Fibroblast of skin of back (primary cell): Measurements from ENCODE around the gene ZNF90. TPM values are rescaled to one million over a fixed set of nuclear protein-coding genes. Genes with fewer than 3 reads are reported as not detected.
"Not testable (repeated sequence)": the region's sequence is repeated elsewhere in the genome, so short reads cannot be mapped to it uniquely, and the experiment has no call there.

ENCODE experiments used
- DNase-seq: peaks from one replicate; pipeline ENCODE4 v3.0.0-alpha.2; 2013
- polyA plus RNA-seq, 2 experiments: library from polyadenylated mRNA; unstranded; fragments of 120-200 nt; gene quantifications; one replicate each; pipeline ENCODE4 v1.2.1, GENCODE V29; 2013; ENCODE audit not compliant: insufficient read length in 2 of 2

Gene ZNF90
- 2.0 TPM for polyA plus RNA-seq (2013, experiment 1 of 2; ENCODE audit: insufficient read length)
- 0.37 TPM for polyA plus RNA-seq (2013, experiment 2 of 2; ENCODE audit: insufficient read length)

DNA sequence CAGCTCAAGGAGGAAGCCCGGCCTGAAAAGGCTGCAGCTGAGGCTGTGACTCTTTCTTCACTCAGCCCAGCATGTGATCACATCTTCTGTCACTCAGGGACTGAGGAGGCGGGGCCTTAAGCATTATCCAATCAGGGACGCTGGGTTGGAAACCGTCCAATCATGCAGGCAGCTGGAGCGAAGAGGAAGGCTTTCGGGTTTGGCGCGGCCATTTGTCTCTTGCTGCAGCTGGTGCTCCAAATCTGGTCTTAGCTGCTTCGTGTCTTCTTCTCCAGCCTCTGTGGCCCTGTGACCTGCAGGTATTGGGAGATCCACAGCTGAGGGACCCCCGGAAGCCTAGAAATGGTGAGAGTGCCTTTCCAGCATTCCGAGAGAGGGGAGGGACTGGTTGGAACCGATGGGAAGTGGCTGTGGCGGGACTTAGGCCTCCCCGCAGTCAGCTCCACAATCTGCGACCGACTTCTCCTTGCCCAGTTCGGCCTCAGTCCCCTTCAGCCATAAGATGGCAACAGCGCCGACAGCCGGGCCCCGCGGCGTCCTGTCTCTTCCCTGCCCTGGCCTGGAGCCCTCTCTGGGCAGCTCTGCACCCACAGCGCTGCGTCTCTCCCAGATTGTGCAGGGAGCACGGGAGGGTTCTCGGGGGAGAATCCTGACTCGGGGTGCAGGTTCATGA is at the start of gene ZNF90:
ZNF90 (plus strand) TSS at position 210 of the 673 bp plus-strand sequence; CDS start at position 343, 133 bp downstream.
- DNase-seq: peak; percentile 94

DNA sequence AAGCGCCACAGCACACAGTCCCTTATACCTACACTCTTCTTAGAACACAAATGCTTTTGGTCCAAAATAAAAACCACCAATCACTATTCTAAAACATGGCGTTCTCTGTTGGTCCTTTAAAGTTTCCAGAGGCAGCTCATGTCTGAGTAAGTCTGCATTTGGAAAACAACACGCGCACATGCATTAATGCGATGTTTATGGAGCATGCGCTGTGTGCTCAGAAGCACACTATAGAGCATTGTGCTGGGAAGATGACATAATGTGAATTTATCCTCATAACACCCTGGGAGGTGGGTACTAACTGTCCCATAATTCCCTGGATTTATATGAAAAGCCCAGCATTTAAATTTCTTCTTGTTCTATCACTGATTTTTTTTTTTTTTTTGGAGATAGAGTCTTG is 49.2 kb upstream of the ZNF90 start:
- DNase-seq: no peak

DNA sequence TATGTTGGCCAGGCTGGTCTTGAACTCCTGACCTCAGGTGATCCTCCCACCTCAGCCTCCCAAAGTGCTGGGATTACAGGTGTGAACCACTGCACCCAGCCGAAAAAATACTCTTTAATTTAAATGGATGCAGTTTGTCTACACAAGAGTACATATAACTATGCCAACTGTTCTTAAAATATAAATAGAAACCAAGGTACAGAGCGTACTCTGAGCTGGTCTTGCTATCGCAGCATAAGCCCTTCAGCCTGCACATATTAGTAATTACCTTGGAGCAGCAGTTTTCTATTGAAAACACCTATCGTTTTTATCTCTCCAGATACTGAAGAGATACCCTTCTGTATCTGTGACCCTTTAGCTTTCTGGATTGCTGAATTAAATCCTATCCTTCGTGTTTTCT is 41.9 kb upstream of the ZNF90 start:
- DNase-seq: no peak

DNA sequence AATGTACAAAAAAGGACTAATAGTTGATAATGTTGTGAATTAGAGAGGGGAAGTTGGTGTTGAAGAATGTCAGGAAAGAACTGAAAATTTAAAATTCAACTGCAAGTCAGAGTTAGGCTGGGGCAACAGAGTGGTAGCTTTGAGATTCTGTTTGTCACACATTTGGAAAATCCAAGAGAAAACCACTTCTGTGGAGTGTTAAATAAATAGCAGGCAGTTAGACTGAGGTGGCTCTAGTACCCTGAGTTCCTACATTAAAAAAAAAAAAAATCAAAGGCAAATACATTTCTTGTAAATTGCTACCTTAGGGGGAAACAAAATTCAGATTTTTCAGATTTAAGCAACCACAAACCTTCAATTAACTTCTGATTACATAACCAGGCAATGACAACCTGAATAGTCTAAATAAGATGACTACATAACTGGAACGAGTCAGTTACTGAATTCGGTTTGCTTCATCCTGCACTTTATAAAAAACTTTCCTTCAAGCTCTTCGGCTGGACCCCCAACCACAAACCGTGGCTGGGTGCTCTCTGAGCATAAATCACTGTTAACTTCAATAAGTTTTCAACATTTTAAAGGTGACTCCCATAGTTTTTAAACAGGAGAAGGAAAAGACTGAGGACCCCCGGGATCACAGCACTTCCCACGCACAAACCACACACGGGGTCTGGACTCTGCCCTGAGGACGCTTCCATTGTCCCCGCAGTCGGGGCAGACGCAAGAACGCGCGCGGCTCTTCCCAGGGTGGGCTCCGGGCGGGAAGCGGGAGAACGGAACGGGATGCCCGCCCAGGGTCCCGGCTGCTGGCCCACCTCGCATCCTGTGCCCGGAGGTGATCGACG is 39.2 kb upstream of the ZNF90 start:
- DNase-seq: no peak

DNA sequence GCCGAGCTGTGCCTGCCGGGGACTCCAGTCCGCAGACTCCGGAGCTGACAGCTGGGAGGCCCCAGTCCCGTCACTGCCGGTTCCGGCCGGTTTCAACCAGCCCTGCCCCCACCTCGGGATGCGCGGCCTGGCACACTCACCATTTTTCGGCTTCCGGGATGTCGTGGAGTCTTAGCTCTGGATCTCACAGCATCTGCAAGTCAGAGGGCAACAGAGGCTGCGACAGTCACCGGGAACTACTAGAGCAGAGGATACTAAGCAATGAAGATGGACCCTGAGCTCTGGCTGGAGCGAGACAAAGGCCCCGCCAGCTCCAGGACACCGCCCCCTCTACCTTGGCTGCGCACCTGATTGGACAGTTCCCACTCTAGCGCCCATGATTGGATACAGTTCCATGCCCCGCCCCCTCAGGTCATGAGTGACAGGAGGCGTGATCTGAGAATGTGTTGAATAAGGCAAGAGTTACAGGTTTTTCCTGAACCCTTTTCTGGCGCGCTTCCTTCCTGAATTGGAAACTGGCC is 38.5 kb upstream of the ZNF90 start, which contains the start of gene ZNF682:
ZNF682 (minus strand) TSS at position 303 of the 521 bp plus-strand sequence; CDS start at position 143, 160 bp downstream.
- DNase-seq: peak; percentile 95

DNA sequence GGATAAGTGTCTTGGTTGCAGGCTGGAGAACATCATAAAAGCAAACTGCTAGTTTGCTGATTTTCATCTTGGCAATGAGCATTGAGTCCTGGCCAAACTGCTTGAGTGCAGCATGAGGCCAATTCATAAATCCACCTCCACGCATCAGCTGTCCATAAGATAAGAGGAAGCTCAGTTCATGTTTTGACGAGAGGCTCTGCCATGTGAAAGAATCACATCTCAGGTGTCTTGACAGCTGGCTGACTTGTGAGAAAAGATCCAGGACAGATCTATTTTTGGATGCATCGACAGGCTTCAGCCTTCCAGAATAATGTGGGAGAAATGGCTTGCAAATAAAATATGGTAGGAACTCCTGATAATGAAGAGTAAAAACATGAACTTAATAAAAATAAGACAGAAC is 33.1 kb upstream of the ZNF90 start:
- DNase-seq: no peak

DNA sequence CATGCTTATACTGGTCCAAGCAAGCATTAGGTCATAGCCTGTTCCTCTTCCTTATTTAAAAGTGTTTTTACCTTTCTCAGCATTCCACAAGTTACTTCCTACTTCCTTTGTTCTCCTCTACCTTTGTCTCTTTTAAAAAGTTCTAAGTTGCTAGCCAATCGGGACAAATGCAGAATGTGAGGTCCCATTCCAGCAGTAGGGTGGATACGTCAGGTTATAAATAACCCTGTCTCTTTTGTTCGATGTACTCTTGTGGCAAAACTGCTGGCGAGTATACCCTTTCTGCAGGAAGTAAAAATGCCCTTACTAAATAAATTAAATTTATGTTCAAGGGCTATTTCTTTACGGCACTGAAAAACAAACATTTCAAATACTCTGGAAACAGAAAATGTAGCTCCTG is 32.1 kb upstream of the ZNF90 start:
- DNase-seq: not testable (repeated sequence)

DNA sequence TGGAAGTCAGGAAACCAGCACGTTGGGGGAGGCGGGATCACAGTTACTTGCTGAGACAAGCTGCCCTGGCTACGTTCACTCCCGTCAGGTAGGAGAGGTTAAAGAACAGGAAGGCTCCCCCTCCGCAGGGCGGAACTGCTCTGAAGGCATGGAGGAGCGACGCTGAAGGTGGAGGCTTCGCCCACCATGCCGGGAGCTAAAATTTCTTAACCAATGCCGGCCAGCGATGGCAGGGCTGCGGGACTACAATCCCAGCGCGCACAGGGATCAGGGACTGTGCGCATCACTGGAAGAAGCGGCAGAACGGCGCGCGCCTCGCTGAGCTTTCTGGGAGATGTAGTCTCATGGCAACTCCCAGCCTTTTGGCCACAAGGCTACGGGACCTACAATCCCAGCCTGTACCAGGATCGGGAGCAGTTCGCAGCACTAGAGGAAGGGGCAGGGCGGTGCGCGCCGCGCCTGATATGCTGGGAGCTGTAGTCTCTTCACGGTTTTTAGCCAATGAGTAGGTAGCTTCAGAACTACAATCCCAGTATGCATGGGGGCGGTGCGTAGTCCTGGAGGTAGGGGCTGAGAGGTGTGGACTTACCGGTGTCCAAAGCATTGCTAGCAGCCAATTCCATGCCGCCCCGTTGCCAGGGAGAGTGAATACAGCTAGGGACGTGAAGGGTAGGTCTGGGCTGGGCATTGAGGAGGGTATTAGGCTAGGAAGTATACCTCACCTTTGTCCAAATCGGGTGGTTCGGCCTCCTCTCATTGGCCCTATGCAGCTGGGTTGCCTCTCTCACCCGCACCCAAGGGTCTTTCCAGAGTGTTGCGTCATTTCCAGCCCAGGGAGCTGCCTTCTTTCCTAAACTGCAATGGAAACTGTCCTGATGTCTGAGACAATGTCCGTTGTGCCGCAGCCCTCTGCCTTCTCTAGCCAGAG is 25.7 kb upstream of the ZNF90 start:
- peak; percentile 97 for DNase-seq

DNA sequence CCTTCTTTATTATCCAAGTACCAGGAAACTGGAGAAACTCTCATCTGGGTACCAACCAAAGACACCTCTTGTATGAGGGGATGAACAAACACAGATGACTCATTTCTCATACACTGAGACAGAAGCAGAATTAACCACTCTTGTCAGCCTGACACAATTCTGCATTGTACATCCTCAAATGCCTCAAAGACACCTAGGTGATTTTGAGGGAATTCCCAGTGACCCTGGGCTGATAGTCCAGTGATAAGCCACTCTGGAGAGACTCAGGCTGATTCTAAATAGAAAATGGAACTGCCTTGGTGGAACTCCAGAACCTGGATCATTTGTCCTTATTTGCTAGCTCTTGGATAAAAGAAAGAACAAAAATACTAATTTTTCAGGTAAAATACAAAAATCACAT is 19.1 kb upstream of the ZNF90 start:
- DNase-seq: not testable (repeated sequence)

DNA sequence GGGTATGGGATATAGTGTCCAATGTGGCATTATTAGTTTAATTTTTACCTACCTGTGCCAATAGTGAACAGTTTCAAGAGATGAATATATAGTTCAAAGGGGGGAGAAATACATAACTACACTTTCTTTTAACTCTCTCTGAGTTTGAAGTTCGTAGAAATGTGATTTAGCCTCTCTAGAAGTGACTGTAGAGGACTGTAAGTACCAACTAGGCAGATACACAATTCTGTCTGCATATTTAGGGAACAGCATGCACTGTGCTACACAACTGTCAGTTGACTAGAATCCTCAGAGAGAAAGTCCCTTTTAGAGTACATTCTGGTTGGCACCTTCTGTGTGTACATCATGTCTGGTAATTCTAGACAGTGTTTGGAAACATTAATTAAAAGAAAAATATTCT is 17.5 kb upstream of the ZNF90 start:
- no peak for DNase-seq

DNA sequence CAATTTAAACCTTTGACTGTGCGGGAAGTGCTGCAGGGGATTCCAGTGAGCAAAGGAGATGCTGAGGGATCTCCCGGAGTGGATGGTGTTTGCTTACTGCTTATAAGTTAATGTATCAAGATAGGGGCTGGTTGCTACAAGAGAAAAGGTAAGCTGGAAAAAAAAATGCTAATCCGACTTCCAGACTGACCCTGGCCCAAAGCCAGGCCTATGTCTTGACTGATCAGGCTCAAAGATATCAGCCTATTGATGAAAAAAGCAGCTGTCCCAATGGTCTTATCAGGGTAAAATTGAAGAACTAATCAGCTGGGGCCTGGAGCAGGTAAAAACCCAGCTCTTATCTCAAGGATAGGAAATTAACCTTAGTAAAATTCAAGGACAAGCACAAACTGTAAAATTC is 10.9 kb upstream of the ZNF90 start:
- no peak for DNase-seq

DNA sequence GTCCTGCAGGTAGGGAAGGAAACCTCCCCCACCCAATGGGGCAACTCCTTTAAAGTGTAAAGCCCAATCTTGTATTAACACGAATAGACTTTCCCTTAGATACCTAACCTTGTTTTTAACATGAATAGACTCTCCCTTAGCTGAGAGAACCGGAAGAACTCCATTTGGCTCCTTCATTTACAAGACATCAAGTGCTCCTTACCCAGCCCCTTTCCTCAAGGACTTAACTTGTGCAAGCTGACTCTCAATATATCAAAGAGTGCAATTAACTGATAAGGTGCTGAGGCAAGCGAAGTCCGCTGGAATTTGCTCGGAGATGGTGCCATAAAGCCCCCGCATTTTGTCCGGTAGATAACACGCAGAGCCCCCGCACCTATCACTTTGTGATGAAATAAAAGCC is 9.9 kb upstream of the ZNF90 start:
- no peak for DNase-seq

DNA sequence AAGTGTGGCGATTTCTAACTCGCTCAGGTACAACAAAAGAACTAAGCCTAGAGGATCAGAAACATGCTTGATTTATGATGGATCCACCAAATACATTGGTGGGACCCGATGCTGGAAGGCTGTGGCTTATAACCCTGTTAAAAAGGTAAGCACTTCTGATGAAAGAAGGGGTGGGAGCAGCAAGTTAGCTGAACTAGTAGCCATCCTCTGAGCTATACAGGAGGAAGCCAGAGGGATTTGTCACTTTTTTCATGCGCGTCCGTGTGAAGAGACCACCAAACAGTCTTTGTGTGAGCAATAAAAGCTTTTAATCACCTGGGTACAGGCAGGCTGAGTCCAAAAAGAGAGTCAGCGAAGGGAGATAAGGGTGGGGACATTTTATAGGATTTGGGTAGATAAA is 9.2 kb upstream of the ZNF90 start:
- DNase-seq: not testable (repeated sequence)

DNA sequence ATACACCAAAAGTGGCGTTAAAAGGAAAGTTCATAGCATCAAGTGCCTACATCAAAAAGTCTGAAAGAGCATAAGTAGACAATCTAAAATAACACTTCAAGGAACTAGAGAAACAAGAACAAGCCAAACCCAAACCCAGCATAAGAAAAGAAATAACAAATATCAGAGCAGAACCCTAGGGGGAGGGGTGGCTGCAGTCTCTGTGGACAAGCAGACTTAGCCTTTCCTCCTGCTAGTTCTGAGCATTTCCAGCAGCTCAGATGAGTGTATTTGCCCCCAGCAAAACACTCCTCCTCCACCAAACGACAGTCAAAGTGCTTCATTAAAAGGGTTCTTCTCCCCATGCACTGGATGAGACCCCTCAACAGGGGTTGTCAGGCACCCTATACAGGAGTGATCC is 7.1 kb upstream of the ZNF90 start:
- DNase-seq: no peak

DNA sequence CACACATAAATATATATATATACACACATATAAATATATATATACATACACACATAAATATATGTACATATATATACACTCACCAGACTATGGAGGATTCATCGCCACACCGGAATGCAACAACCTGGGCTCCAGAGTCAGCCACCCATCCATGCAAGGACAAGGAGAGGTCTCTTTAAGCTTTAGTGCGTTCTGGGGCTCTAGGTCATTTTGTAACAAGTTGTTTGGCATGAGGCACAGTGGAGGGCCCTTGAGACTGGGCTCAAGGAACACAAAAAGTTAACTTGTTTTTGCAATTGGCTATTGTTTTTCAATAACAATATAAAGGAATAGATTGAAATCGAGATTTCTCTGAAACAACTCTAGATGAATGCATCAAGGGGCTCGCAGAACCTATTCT is 4.9 kb upstream of the ZNF90 start:
- DNase-seq: no peak

DNA sequence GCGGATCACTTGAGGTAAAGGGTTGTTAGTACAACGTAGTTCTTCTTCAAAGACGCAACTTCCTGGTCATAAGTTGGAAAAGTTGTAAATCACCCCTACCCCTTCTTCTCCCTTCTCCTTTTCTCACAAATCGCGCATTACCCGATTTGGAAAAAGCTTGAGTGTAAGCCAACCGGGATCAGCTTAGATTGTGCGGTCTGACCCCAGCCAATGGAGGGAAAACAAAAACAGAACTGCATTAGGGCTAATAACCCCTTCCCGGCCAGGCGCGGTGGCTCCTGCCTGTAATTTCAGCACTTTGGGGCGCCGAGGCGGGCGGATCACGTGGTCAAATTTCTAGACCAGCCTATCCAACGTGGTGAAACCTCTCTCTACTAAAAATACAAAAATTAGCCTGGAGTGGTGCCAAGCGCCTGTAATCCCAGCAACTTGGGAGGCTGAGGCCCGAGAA is 806 bp downstream of the ZNF90 start:
- DNase-seq: peak; percentile 11

DNA sequence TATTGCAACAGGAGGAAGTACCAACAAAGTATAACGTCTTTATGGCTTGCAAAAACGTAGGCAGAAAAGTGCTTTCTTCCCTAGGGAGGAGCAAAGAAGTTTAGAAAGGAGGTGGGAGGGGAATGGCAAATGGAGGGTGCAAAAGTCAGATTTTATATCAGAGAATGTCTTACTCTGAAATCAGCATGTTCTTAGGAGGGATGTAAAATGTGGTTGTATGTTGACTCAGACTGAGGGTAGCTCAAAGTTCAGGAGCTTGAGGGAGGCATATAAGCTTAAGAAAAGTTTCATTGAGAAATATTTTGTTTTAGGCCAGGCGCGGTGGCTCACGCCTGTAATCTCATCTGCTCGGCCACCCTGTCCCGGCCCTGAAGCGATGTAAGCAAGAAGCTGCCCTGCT is 1.7 kb downstream of the ZNF90 start:
- no peak for DNase-seq

DNA sequence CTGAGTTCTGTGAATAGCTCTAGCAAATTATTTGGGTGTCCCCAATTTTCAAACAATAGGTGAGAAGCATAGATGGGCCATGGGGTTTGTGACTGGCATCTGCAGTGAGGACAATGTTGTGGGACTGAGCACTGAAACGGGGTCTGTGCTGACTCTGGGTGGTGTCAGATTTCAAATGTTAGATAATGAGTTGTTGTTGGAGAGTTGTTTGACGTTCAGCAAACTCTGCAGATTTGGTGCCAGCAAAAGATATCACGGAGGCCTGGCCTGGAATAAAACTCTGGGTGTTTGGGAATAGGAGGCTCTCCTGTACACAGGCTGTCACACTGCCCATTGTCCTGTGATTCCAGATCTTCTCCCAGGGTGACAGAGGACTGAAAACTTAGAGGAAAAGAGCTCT is 2.9 kb downstream of the ZNF90 start:
- no peak for DNase-seq

DNA sequence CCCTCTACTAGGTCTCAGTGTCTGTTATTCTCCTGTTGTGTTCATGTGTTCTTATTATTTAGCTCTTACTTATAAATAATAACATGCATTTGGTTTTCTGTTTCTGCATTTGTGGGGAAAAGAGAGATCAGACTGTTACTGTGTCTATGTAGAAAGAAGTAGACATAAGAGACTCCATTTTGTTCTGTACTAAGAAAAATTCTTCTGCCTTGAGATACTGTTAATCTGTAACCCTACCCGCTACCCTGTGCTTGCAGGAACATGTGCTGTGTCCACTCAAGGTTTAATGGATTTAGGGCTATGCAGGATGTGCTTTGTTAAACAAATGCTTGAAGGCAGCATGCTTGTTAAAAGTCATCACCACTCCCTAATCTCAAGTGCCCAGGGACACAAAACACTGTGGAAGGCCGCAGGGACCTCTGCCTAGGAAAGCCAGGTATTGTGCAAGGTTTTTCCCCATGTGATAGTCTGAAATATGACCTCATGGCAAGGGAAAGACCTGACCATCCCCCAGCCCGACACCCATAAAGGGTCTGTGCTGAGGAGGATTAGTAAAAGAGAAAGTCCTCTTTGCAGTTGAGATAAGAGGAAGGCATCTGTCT is 4.5 kb downstream of the ZNF90 start:
- DNase-seq: not testable (repeated sequence)

DNA sequence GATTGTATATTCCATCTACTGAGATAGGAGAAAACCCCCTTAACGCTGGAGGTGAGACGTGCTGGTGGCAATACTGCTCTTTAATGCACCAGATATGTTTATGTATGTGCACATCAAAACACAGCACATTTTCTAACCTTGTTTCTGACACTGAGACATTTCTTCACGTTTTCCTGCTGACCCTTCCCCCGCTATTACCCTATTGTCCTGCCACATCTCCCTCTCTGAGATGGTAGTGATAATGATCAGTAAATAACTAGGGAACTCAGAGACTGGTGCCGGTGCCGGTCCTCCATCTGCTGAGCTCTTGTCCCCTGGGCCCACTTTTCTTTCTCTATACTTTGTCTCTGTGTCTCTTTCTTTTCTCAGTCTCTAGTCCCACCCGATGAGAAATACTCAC is 5.1 kb downstream of the ZNF90 start:
- DNase-seq: not testable (repeated sequence)

DNA sequence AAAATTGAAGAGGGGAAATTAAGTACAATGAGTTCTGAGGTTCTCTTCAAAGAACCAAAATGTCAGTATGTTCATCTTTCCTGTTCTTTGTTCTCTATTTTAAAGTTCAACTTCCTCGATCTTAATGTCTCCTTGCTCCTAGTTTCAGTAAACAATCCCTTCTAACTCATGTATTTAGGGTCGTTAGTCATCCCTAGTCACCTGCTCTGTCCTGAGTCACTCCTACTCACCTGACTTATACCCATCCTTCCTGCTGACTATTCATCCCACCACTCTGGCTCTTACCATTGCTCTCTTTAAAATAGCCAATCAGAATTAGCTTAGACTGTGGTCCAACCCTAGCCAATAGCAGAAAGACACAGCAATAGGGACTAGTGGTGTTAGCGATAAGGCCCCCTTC is 24.3 kb downstream of the ZNF90 start:
- DNase-seq: no peak
